Loucy (cell line): ENCODE measurements around the gene TELO2.

Experiments
- H2AFZ ChIP-seq: fragments of 200-600 bp; sonication (generic); 2 replicates; pipeline ENCODE4 v1.6.0; 2016; ENCODE audit warnings: antibody characterized with exemption, mild to moderate bottlenecking, low read length, moderate library complexity
- H3F3A ChIP-seq: fragments of 200-600 bp; 2 replicates; pipeline ENCODE4 v1.6.0; 2016; ENCODE audit warnings: antibody characterized with exemption, low read depth, mild to moderate bottlenecking
- H3K27me3 ChIP-seq: fragments of 200-600 bp; sonication (generic); 2 replicates; pipeline ENCODE4 v1.6.1; 2014; ENCODE audit warnings: low read length, mild to moderate bottlenecking; ENCODE audit not compliant: insufficient read depth, poor library complexity, severe bottlenecking
- H3K36me3 ChIP-seq: fragments of 200-600 bp; sonication (generic); 2 replicates; pipeline ENCODE4 v1.6.1; 2016; ENCODE audit warnings: low read length; ENCODE audit not compliant: insufficient read depth
- H3K4me1 ChIP-seq: fragments of 200-600 bp; sonication (generic); 2 replicates; pipeline ENCODE4 v1.5.1; 2014; ENCODE audit warnings: low read length, mild to moderate bottlenecking; ENCODE audit not compliant: insufficient read depth, poor library complexity, severe bottlenecking
- H3K4me2 ChIP-seq: fragments of 200-600 bp; sonication (generic); 2 replicates; pipeline ENCODE4 v1.6.0; 2014; ENCODE audit warnings: antibody characterized with exemption, low read length, low read depth, mild to moderate bottlenecking; ENCODE audit not compliant: poor library complexity, severe bottlenecking
- H3K4me3 ChIP-seq: fragments of 200-600 bp; sonication (generic); 2 replicates; pipeline ENCODE4 v1.5.1; 2014; ENCODE audit warnings: low read length, mild to moderate bottlenecking, mixed read lengths; ENCODE audit not compliant: poor library complexity, severe bottlenecking
- H3K79me2 ChIP-seq: fragments of 200-600 bp; sonication (generic); 2 replicates; pipeline ENCODE4 v1.6.1; 2014; ENCODE audit warnings: low read length; ENCODE audit not compliant: insufficient read depth
- H3K9ac ChIP-seq: fragments of 200-600 bp; sonication (generic); 2 replicates; pipeline ENCODE4 v1.6.0; 2014; ENCODE audit warnings: mild to moderate bottlenecking, low read depth, low read length, moderate library complexity; ENCODE audit not compliant: poor library complexity, severe bottlenecking
- H3K9me2 ChIP-seq: fragments of 200-600 bp; sonication (generic); replicated peaks from 2 replicates; pipeline ENCODE4 v1.6.1; 2016; ENCODE audit warnings: low read depth, low read length, mixed read lengths
- H3K9me3 ChIP-seq: fragments of 200-600 bp; sonication (generic); 2 replicates; pipeline ENCODE4 v1.6.1; 2014; ENCODE audit warnings: mild to moderate bottlenecking, antibody characterized with exemption, low read length, low read depth; ENCODE audit not compliant: insufficient read depth
- H4K20me1 ChIP-seq: fragments of 200-600 bp; sonication (generic); 2 replicates; pipeline ENCODE4 v1.6.0; 2014; ENCODE audit warnings: antibody characterized with exemption, low read length, mild to moderate bottlenecking; ENCODE audit not compliant: insufficient read depth, poor library complexity, severe bottlenecking
- EZH2phosphoT487 ChIP-seq: fragments of 200-600 bp; IDR thresholded peaks from 2 replicates; pipeline ENCODE4 v1.6.1; 2018; ENCODE audit warnings: antibody characterized with exemption, mild to moderate bottlenecking, moderate library complexity, borderline replicate concordance
- TF ChIP-seq, protein P1 (sequence below): fragments of 200-600 bp; sonication (generic); conservative IDR thresholded peaks from 2 replicates; pipeline ENCODE4 v1.5.1; 2014; ENCODE audit warnings: mild to moderate bottlenecking, antibody characterized with exemption, low read length

TELO2 gene

DNA sequence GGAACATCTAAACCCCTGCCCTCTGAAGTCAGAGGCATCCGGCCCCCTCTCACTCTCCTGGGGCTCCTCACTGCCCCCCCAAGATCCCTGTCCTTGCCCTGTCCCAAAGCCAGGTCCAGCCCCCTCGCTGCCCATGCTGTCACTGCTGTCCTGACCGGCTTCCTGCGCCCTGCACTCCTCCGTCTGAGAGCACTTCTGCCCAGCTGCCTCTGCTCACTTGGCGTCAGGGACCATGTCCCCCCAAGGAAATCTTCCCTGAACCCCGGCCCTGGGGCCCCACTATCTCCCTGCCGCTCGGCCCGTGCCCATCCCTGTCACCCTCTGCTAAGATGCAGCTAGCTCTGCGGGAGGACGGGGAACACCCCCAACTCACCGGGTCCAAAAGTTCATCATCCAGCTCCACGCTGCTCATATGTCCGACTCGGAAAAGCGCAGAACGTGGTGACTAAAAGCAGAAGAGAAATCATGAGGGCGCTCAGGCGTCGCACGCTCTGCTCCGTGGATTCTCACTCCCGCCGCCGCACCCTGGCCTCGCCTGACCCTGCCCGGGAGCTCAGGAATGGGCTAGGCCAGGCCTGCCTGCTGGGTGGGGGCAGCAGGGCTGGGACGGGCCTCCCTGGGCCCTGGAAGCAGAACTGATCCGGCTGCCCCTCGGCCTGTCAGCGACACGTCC, 28.1 kb upstream of the TELO2 start:
- no peaks in the 10 kb centered on the region for H3K36me3 ChIP-seq
- no peaks in the 10 kb centered on the region for H3K79me2 ChIP-seq
- H3K4me3 ChIP-seq: no peak overlapping the region
- no peak overlapping the region for H3K9ac ChIP-seq
- H3K9me2 ChIP-seq: no peaks in the 10 kb centered on the region
- no peaks in the 10 kb centered on the region for H3F3A ChIP-seq
- H3K27me3 ChIP-seq: no peaks in the 10 kb centered on the region
- H3K4me2 ChIP-seq: no peak overlapping the region
- no peak overlapping the region for H2AFZ ChIP-seq
- no peak for TF ChIP-seq EZH2phosphoT487
- TF ChIP-seq, protein P1, sequence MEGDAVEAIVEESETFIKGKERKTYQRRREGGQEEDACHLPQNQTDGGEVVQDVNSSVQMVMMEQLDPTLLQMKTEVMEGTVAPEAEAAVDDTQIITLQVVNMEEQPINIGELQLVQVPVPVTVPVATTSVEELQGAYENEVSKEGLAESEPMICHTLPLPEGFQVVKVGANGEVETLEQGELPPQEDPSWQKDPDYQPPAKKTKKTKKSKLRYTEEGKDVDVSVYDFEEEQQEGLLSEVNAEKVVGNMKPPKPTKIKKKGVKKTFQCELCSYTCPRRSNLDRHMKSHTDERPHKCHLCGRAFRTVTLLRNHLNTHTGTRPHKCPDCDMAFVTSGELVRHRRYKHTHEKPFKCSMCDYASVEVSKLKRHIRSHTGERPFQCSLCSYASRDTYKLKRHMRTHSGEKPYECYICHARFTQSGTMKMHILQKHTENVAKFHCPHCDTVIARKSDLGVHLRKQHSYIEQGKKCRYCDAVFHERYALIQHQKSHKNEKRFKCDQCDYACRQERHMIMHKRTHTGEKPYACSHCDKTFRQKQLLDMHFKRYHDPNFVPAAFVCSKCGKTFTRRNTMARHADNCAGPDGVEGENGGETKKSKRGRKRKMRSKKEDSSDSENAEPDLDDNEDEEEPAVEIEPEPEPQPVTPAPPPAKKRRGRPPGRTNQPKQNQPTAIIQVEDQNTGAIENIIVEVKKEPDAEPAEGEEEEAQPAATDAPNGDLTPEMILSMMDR: no peak
- H3K9me3 ChIP-seq: no peaks in the 10 kb centered on the region
- H4K20me1 ChIP-seq: no peaks in the 10 kb centered on the region
- no peaks in the 10 kb centered on the region for H3K4me1 ChIP-seq

GRCh38 chr16:1465567-1465915, 27.6 kb upstream of the TELO2 start:
- no peaks in the 10 kb centered on the region for H4K20me1 ChIP-seq
- H3K9ac ChIP-seq: no peak overlapping the region
- no peak for TF ChIP-seq EZH2phosphoT487
- TF ChIP-seq, protein P1: no peak
- H3K79me2 ChIP-seq: no peaks in the 10 kb centered on the region
- H3K4me3 ChIP-seq: no peak overlapping the region
- H3K9me3 ChIP-seq: no peaks in the 10 kb centered on the region
- no peak overlapping the region for H2AFZ ChIP-seq
- H3K27me3 ChIP-seq: no peaks in the 10 kb centered on the region
- no peaks in the 10 kb centered on the region for H3F3A ChIP-seq
- H3K4me2 ChIP-seq: no peak overlapping the region
- no peaks in the 10 kb centered on the region for H3K4me1 ChIP-seq
- no peaks in the 10 kb centered on the region for H3K9me2 ChIP-seq
- H3K36me3 ChIP-seq: no peaks in the 10 kb centered on the region

GRCh38 chr16:1466054-1466453, 27.1 kb upstream of the TELO2 start:
- Histone ChIP-seq H3K4me3 (no peak overlapping the region), H3F3A (no peaks in the 10 kb centered on the region), H2AFZ (no peak overlapping the region), H4K20me1 (no peaks in the 10 kb centered on the region), H3K79me2 (no peaks in the 10 kb centered on the region), H3K4me1 (no peaks in the 10 kb centered on the region), H3K36me3 (no peaks in the 10 kb centered on the region), H3K9me3 (no peaks in the 10 kb centered on the region), H3K9ac (no peak overlapping the region), H3K27me3 (no peaks in the 10 kb centered on the region), H3K9me2 (no peaks in the 10 kb centered on the region), H3K4me2 (no peak overlapping the region)
- no peak for TF ChIP-seq EZH2phosphoT487

DNA sequence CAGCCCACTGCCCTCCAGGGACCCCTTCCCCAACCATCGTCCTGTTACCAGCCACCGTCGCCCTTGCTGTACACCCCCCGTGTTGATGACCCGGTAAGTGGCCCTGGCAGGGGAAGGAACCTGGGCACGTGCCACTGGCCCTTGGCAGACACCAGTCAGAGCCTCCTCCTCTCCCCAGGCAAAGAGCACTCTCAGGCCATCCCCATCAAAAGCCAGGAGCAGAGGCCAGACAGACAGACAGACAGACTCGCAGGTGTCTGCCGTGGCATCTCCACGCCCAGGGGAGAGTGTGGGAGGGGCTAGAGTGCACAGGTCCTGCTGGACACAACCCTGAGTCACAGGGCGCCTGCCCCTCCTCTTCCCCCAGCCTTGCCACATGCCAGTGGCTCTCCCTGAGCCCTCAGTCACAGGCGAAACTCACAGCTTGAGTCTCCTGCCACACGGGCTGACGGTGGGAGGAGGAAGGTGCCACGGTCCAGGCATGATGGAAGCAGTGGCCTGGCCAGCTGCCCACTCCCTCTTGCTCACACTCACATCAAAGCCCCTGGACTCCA, 26.1 kb upstream of the TELO2 start:
- Histone ChIP-seq H3F3A (no peaks in the 10 kb centered on the region), H3K4me2 (no peak overlapping the region), H4K20me1 (no peaks in the 10 kb centered on the region), H3K9me3 (no peaks in the 10 kb centered on the region), H3K9me2 (no peaks in the 10 kb centered on the region), H3K27me3 (no peaks in the 10 kb centered on the region), H3K4me3 (no peak overlapping the region), H2AFZ (no peak overlapping the region), H3K79me2 (no peaks in the 10 kb centered on the region), H3K36me3 (no peaks in the 10 kb centered on the region), H3K9ac (no peak overlapping the region), H3K4me1 (no peaks in the 10 kb centered on the region)
- no peak for TF ChIP-seq EZH2phosphoT487
- TF ChIP-seq, protein P1: no peak
